Activated CD4-positive, alpha-beta T cell treated with anti-CD3 and anti-CD28 coated beads, Interleukin-2, amount 10 ng/mL, durations not matched to agents 24 days and 14 days (primary cell): Measurements from ENCODE around the gene PDE3A. TPM values are rescaled to one million over a fixed set of nuclear protein-coding genes. Genes with fewer than 3 reads are reported as not detected.

ENCODE experiments used
- DNase-seq: peaks from one replicate; pipeline ENCODE4 v3.0.0; 2022
- H3K27ac Mint-ChIP-seq: one replicate; pipeline ENCODE4 v1.8.0; 2022; ENCODE audit warnings: mild to moderate bottlenecking, mixed read lengths
- H3K27me3 Mint-ChIP-seq: one replicate; pipeline ENCODE4 v1.8.0; 2022; ENCODE audit warnings: mixed read lengths
- H3K36me3 Mint-ChIP-seq: one replicate; pipeline ENCODE4 v1.8.0; 2022; ENCODE audit warnings: low read depth, mild to moderate bottlenecking, mixed read lengths
- H3K4me1 Mint-ChIP-seq: one replicate; pipeline ENCODE4 v1.8.0; 2021; ENCODE audit warnings: mixed read lengths
- H3K4me3 Mint-ChIP-seq: one replicate; pipeline ENCODE4 v1.8.0; 2022; ENCODE audit warnings: mild to moderate bottlenecking, moderate library complexity, mixed read lengths
- H3K9me3 Mint-ChIP-seq: one replicate; pipeline ENCODE4 v1.8.0; 2021; ENCODE audit warnings: mixed read lengths
- intact Hi-C: fragments of 100-400 bp; cut with micrococcal nuclease; formaldehyde crosslinking; loops from one replicate; pipeline ENCODE4 v1.15.1; 2023
- total RNA-seq: library from RNA; stranded (reverse); gene quantifications from 2 replicates; pipeline ENCODE4 v1.2.3, GENCODE V29; 2022

Gene PDE3A
- total RNA-seq, 1 donor from 2014 or later, result not detected

- no peak for DNase-seq
- Mint-ChIP-seq H3K36me3 (no peaks in the 10 kb centered on the region), H3K27ac (no peak overlapping the region), H3K4me3 (no peak overlapping the region), H3K27me3 (no peaks in the 10 kb centered on the region), H3K9me3 (no peaks in the 10 kb centered on the region), H3K4me1 (peaks cover 3% of the 10 kb centered on the region)
- intact Hi-C loops, result no loop called here
Measured at GRCh38 chr12:20487519-20487918, 119.2 kb downstream of the PDE3A start.

GRCh38 chr12:20489645-20490044, 121.3 kb downstream of the PDE3A start:
- intact Hi-C loops, result no loop called here
- Mint-ChIP-seq H3K4me3 (no peak overlapping the region), H3K27me3 (no peaks in the 10 kb centered on the region), H3K9me3 (no peaks in the 10 kb centered on the region), H3K36me3 (no peaks in the 10 kb centered on the region), H3K4me1 (peaks cover 3% of the 10 kb centered on the region), H3K27ac (no peak overlapping the region)
- DNase-seq, result no peak

- no peak for DNase-seq
- Mint-ChIP-seq H3K27ac (no peak overlapping the region), H3K4me1 (peaks cover 3% of the 10 kb centered on the region), H3K36me3 (no peaks in the 10 kb centered on the region), H3K4me3 (no peak overlapping the region), H3K9me3 (no peaks in the 10 kb centered on the region), H3K27me3 (no peaks in the 10 kb centered on the region)
- intact Hi-C loops, result no loop called here
Measured at GRCh38 chr12:20490213-20490612, 121.9 kb downstream of the PDE3A start.

- no peak overlapping the region for H3K4me3 Mint-ChIP-seq
- DNase-seq, result no peak
- peaks cover 3% of the 10 kb centered on the region for H3K4me1 Mint-ChIP-seq
- no peaks in the 10 kb centered on the region for H3K9me3 Mint-ChIP-seq
- intact Hi-C loops, result no loop called here
- H3K27ac Mint-ChIP-seq, result no peak overlapping the region
- no peaks in the 10 kb centered on the region for H3K27me3 Mint-ChIP-seq
- H3K36me3 Mint-ChIP-seq, result no peaks in the 10 kb centered on the region
Measured at GRCh38 chr12:20491290-20491689, 123.0 kb downstream of the PDE3A start.

GRCh38 chr12:20492251-20492760, 124.0 kb downstream of the PDE3A start:
- no peaks in the 10 kb centered on the region for H3K27me3 Mint-ChIP-seq
- intact Hi-C loops, result no loop called here
- no peak overlapping the region for H3K4me3 Mint-ChIP-seq
- H3K36me3 Mint-ChIP-seq, result no peaks in the 10 kb centered on the region
- DNase-seq, result no peak
- H3K9me3 Mint-ChIP-seq, result no peaks in the 10 kb centered on the region
- H3K27ac Mint-ChIP-seq, result no peak overlapping the region
- peaks cover 3% of the 10 kb centered on the region for H3K4me1 Mint-ChIP-seq

- no peaks in the 10 kb centered on the region for H3K36me3 Mint-ChIP-seq
- H3K4me3 Mint-ChIP-seq, result no peak overlapping the region
- no peak for DNase-seq
- no peak overlapping the region for H3K27ac Mint-ChIP-seq
- no peaks in the 10 kb centered on the region for H3K9me3 Mint-ChIP-seq
- H3K27me3 Mint-ChIP-seq, result no peaks in the 10 kb centered on the region
- intact Hi-C loops, result no loop called here
- peaks cover 3% of the 10 kb centered on the region for H3K4me1 Mint-ChIP-seq
Measured at GRCh38 chr12:20493934-20494333, 125.6 kb downstream of the PDE3A start.

GRCh38 chr12:20494851-20495250, 126.5 kb downstream of the PDE3A start:
- DNase-seq, result no peak
- Mint-ChIP-seq H3K4me1 (peaks cover 3% of the 10 kb centered on the region), H3K4me3 (no peak overlapping the region), H3K36me3 (no peaks in the 10 kb centered on the region), H3K9me3 (no peaks in the 10 kb centered on the region), H3K27ac (no peak overlapping the region), H3K27me3 (no peaks in the 10 kb centered on the region)
- intact Hi-C loops, result no loop called here

GRCh38 chr12:20495997-20496396, 127.7 kb downstream of the PDE3A start:
- no peak overlapping the region for H3K4me3 Mint-ChIP-seq
- DNase-seq, result no peak
- peaks cover 3% of the 10 kb centered on the region for H3K4me1 Mint-ChIP-seq
- intact Hi-C loops, result no loop called here
- no peaks in the 10 kb centered on the region for H3K36me3 Mint-ChIP-seq
- no peak overlapping the region for H3K27ac Mint-ChIP-seq
- H3K27me3 Mint-ChIP-seq, result no peaks in the 10 kb centered on the region
- H3K9me3 Mint-ChIP-seq, result no peaks in the 10 kb centered on the region

- Mint-ChIP-seq H3K27ac (no peak overlapping the region), H3K4me3 (no peak overlapping the region), H3K36me3 (no peaks in the 10 kb centered on the region), H3K4me1 (no peaks in the 10 kb centered on the region), H3K9me3 (no peaks in the 10 kb centered on the region), H3K27me3 (no peaks in the 10 kb centered on the region)
- intact Hi-C loops, result no loop called here
- no peak for DNase-seq
Measured at GRCh38 chr12:20497707-20498106, 129.4 kb downstream of the PDE3A start.

- intact Hi-C loops, result no loop called here
- Mint-ChIP-seq H3K27ac (no peak overlapping the region), H3K9me3 (no peaks in the 10 kb centered on the region), H3K36me3 (no peaks in the 10 kb centered on the region), H3K4me3 (no peak overlapping the region), H3K4me1 (no peaks in the 10 kb centered on the region), H3K27me3 (no peaks in the 10 kb centered on the region)
- no peak for DNase-seq
Measured at GRCh38 chr12:20501958-20502357, 133.6 kb downstream of the PDE3A start.

- Mint-ChIP-seq H3K27ac (no peak overlapping the region), H3K4me3 (no peak overlapping the region), H3K4me1 (no peaks in the 10 kb centered on the region), H3K36me3 (no peaks in the 10 kb centered on the region), H3K27me3 (no peaks in the 10 kb centered on the region), H3K9me3 (no peaks in the 10 kb centered on the region)
- DNase-seq, result no peak
- intact Hi-C loops, result no loop called here
Measured at GRCh38 chr12:20503858-20504257, 135.5 kb downstream of the PDE3A start.

- H3K27ac Mint-ChIP-seq, result no peak overlapping the region
- no peaks in the 10 kb centered on the region for H3K9me3 Mint-ChIP-seq
- no peaks in the 10 kb centered on the region for H3K27me3 Mint-ChIP-seq
- H3K4me3 Mint-ChIP-seq, result no peak overlapping the region
- no peaks in the 10 kb centered on the region for H3K4me1 Mint-ChIP-seq
- intact Hi-C loops, result no loop called here
- no peak for DNase-seq
- no peaks in the 10 kb centered on the region for H3K36me3 Mint-ChIP-seq
Measured at GRCh38 chr12:20505056-20505455, 136.7 kb downstream of the PDE3A start.

- Mint-ChIP-seq H3K27ac (no peak overlapping the region), H3K4me1 (no peaks in the 10 kb centered on the region), H3K4me3 (no peak overlapping the region), H3K9me3 (no peaks in the 10 kb centered on the region), H3K27me3 (no peaks in the 10 kb centered on the region), H3K36me3 (no peaks in the 10 kb centered on the region)
- DNase-seq, result no peak
- intact Hi-C loops, result no loop called here
Measured at GRCh38 chr12:20507056-20507455, 138.7 kb downstream of the PDE3A start.

GRCh38 chr12:20507711-20508110, 139.4 kb downstream of the PDE3A start:
- H3K4me1 Mint-ChIP-seq, result no peaks in the 10 kb centered on the region
- H3K27ac Mint-ChIP-seq, result no peak overlapping the region
- no peak overlapping the region for H3K4me3 Mint-ChIP-seq
- DNase-seq, result no peak
- no peaks in the 10 kb centered on the region for H3K27me3 Mint-ChIP-seq
- no peaks in the 10 kb centered on the region for H3K9me3 Mint-ChIP-seq
- no peaks in the 10 kb centered on the region for H3K36me3 Mint-ChIP-seq
- intact Hi-C loops, result no loop called here

- Mint-ChIP-seq H3K36me3 (no peaks in the 10 kb centered on the region), H3K27me3 (no peaks in the 10 kb centered on the region), H3K27ac (no peak overlapping the region), H3K4me1 (no peaks in the 10 kb centered on the region), H3K9me3 (no peaks in the 10 kb centered on the region), H3K4me3 (no peak overlapping the region)
- intact Hi-C loops, result no loop called here
- no peak for DNase-seq
Measured at GRCh38 chr12:20508359-20508758, 140.0 kb downstream of the PDE3A start.
